ENCODE data around the gene ESRRB.

DNA sequence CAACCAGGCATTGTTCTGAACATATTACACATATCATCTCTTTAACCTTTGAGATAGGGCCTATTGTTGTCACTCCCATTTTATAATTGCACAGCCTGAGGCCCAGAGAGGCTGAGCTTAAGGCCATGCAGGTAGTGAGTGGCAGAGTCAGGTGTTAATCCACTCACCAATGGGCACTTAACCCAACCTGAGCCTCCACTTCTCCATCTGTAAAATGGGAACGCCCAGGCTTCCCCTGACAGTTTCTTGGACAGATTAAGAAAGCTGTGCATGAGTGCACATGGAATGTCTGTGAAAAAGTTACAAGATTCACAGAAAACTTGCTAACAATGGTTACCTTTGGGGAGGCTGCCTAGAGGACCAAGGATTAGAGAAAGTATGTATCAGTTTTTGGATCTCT, 32.9 kb downstream of the ESRRB start:
- TF ChIP-seq CTCF (IDR thresholded peaks at IDR 0.05) = no peak
- TF ChIP-seq POLR2A (IDR thresholded peaks at IDR 0.05) = no peak
- no peak for TF ChIP-seq EP300 (IDR thresholded peaks at IDR 0.05)

Data from ovary (tissue), 3 donors.